ENCODE data around the gene SLC6A3. TPM values are rescaled to one million over a fixed set of nuclear protein-coding genes. Genes with fewer than 3 reads are reported as not detected.

Gene SLC6A3
- total and polyA plus RNA-seq, 2 donors (not counting 1 experiment from before 2014, with no cell fraction given): 0.01 to 0.15 TPM

GRCh38 chr5:1418238-1418920, 26.9 kb downstream of the SLC6A3 start:
- Histone ChIP-seq H4K20me1 (ENCODE audit: control insufficient read depth, insufficient read depth, low read length, poor library complexity, severe bottlenecking) (no peaks in the 10 kb centered on the region), H3K79me2 (ENCODE audit: control insufficient read depth, insufficient read depth, low read length) (no peaks in the 10 kb centered on the region), H2AFZ (ENCODE audit: insufficient read depth, low read depth, low read length, poor library complexity, severe bottlenecking) (no peak overlapping the region), H3K36me3 (replicated peaks in 1 of 2; ENCODE audit: control extremely low read depth in 1 of 2, control insufficient read depth in 1 of 2, extremely low read depth in 1 of 2, insufficient read depth in 2 of 2, low read length in 1 of 2) (no peaks in the 10 kb centered on the region), H3K27me3 (replicated peaks in 1 of 4; ENCODE audit: control extremely low read depth in 1 of 4, control insufficient read depth in 3 of 4, insufficient read depth in 4 of 4, low read length in 3 of 4) (peaks cover 0 to 5% (median 0%) of the 10 kb centered on the region in 4 experiments), H3K27ac (ENCODE audit: low read length in 2 of 2) (no peak overlapping the region), H3K9me3 (ENCODE audit: control extremely low read depth in 1 of 3, control insufficient read depth in 2 of 3, insufficient read depth in 1 of 3, low read length in 2 of 3) (peaks cover 0 to 7% (median 0%) of the 10 kb centered on the region in 3 donors), H3K4me2 (replicated peaks; ENCODE audit: low read depth, low read length, poor library complexity, severe bottlenecking) (no peak overlapping the region), H3K4me3 (ENCODE audit: control extremely low read depth in 1 of 5, extremely low read depth in 1 of 5, insufficient read depth in 1 of 5, low read depth in 2 of 5, low read length in 4 of 5) (no peak overlapping the region), H3K4me1 (ENCODE audit: control insufficient read depth in 2 of 2, insufficient read depth in 2 of 2, low read length in 2 of 2) (no peaks in the 10 kb centered on the region), H3K9ac (ENCODE audit: low read length) (no peak overlapping the region)
- no peak for DNase-seq
- H3K27me3 Mint-ChIP-seq: no peaks in the 10 kb centered on the region
- H3K4me3 Mint-ChIP-seq: no peak overlapping the region
- TF ChIP-seq CTCF (IDR thresholded peaks at IDR 0.05) (no peak), EZH2 (IDR thresholded peaks at IDR 0.05; ENCODE audit: borderline replicate concordance, insufficient read depth, low read depth, low read length, poor library complexity, severe bottlenecking) (no peak)
- H3K9me3 Mint-ChIP-seq (ENCODE audit: insufficient read depth): no peaks in the 10 kb centered on the region
- peaks cover 1% of the 10 kb centered on the region for H3K4me1 Mint-ChIP-seq
- ChIA-PET POLR2A (interaction anchor here (0.7 kb wide), 1 partner anchor 265 kb away, joined by 3 read pairs; no protein-coding TSS in a partner anchor), CTCF (no interaction called here)
- WGBS (ENCODE audit: insufficient coverage): 89% methylated on average over 2 of the region's 2 CpGs
- ATAC-seq (ENCODE audit: low read depth): no peak
- H3K27ac Mint-ChIP-seq: no peak overlapping the region
- intact Hi-C loops (cut with micrococcal nuclease): no loop called here

GRCh38 chr5:1417586-1418225, 27.5 kb downstream of the SLC6A3 start:
- Mint-ChIP-seq H3K4me3 (no peak overlapping the region), H3K27me3 (peaks cover 5% of the 10 kb centered on the region), H3K9me3 (ENCODE audit: insufficient read depth) (no peaks in the 10 kb centered on the region), H3K4me1 (peaks cover 1% of the 10 kb centered on the region), H3K27ac (no peak overlapping the region)
- ChIA-PET CTCF (no interaction called here), POLR2A (no interaction called here)
- H3K9ac ChIP-seq (ENCODE audit: low read length): no peak overlapping the region
- H3K4me2 ChIP-seq (replicated peaks; ENCODE audit: low read depth, low read length, poor library complexity, severe bottlenecking): no peak overlapping the region
- no peaks in the 10 kb centered on the region for H3K4me1 ChIP-seq (ENCODE audit: control insufficient read depth in 2 of 2, insufficient read depth in 2 of 2, low read length in 2 of 2)
- H3K4me3 ChIP-seq (ENCODE audit: control extremely low read depth in 1 of 5, extremely low read depth in 1 of 5, insufficient read depth in 1 of 5, low read depth in 2 of 5, low read length in 4 of 5): no peak overlapping the region
- no peak for ATAC-seq (ENCODE audit: low read depth)
- H3K36me3 ChIP-seq (replicated peaks in 1 of 2; ENCODE audit: control extremely low read depth in 1 of 2, control insufficient read depth in 1 of 2, extremely low read depth in 1 of 2, insufficient read depth in 2 of 2, low read length in 1 of 2): no peaks in the 10 kb centered on the region
- H3K27ac ChIP-seq (ENCODE audit: low read length in 2 of 2): no peak overlapping the region
- WGBS (ENCODE audit: insufficient coverage): 71% methylated on average over 6 of the region's 6 CpGs
- TF ChIP-seq EZH2 (IDR thresholded peaks at IDR 0.05; ENCODE audit: borderline replicate concordance, insufficient read depth, low read depth, low read length, poor library complexity, severe bottlenecking) (no peak), CTCF (IDR thresholded peaks at IDR 0.05) (no peak)
- H4K20me1 ChIP-seq (ENCODE audit: control insufficient read depth, insufficient read depth, low read length, poor library complexity, severe bottlenecking): no peaks in the 10 kb centered on the region
- intact Hi-C loops (cut with micrococcal nuclease): no loop called here
- DNase-seq: no peak
- no peaks in the 10 kb centered on the region for H3K79me2 ChIP-seq (ENCODE audit: control insufficient read depth, insufficient read depth, low read length)
- no peak overlapping the region for H2AFZ ChIP-seq (ENCODE audit: insufficient read depth, low read depth, low read length, poor library complexity, severe bottlenecking)
- H3K27me3 ChIP-seq (replicated peaks in 1 of 4; ENCODE audit: control extremely low read depth in 1 of 4, control insufficient read depth in 3 of 4, insufficient read depth in 4 of 4, low read length in 3 of 4): peaks cover 0 to 5% (median 0%) of the 10 kb centered on the region in 4 experiments
- peaks cover 0 to 7% (median 0%) of the 10 kb centered on the region in 3 donors for H3K9me3 ChIP-seq (ENCODE audit: control extremely low read depth in 1 of 3, control insufficient read depth in 2 of 3, insufficient read depth in 1 of 3, low read length in 2 of 3)

Measured in B cell (primary cell).